ENCODE measurements around the gene NOL12.
A peak's percentile ranks its signal among the peaks of the same experiment; 100 is the strongest.

NOL12 gene

DNA sequence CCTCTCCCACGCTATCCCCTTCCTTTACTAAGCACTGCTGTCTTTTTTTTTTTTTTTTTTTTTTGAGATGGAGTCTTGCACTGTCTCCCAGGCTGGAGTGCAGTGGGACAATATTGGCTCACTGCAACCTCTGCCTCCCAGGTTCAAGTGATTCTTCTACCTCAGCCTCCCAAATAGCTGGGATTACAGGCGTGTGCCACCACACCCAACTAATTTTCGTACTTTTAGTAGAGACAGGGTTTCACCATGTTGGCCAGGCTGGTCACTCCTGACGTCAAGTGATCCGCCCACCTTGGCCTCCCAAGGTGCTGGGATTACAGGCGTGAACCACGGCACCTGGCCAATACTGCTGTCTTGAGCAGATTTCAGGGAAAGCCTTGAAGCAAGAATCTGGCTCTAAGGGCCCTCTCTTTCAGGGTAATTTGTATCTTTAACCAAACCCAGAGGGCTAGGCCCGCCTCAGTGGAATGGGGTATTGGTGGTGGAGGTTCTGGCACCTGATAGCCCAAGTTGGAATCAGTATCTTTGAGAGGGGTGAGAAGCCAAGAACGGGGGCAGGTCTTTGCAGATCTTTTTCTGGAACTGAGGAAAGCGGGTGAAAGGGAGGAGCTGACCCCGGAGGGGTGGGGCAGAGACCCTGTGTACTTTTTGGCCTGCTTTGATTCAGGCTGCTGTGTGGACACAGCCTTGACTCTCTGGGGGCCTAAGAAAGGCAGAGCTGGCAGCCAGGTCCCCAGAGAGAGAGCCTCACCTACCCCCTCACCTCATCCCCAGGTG, 47.7 kb downstream of the NOL12 start:
- H3K9me3 Mint-ChIP-seq (ENCODE audit: low read depth): no peaks in the 10 kb centered on the region
- no peaks in the 10 kb centered on the region for H3K4me1 Mint-ChIP-seq (ENCODE audit: low read depth)
- peaks cover 2% of the 10 kb centered on the region for H3K27me3 Mint-ChIP-seq
- H3K27ac Mint-ChIP-seq: no peak overlapping the region
- peaks cover 5% of the 10 kb centered on the region for H3K36me3 Mint-ChIP-seq
- H3K4me3 Mint-ChIP-seq: no peak overlapping the region

DNA sequence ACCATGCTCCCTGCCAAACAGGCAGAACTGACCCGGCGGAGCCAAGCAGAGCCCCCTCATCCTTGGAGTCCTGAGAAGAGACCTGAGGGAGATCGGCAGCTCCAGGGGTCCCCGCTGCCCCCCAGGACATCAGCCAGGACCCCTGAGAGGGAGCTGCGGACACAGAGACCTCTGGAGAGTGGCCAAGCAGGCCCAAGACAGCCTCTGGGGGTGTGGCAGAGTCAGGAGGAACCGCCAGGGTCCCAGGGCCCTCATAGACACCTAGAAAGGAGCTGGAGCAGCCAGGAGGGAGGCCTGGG, 48.2 kb downstream of the NOL12 start:
- Mint-ChIP-seq H3K27me3 (peaks cover 2% of the 10 kb centered on the region), H3K27ac (no peak overlapping the region), H3K4me1 (ENCODE audit: low read depth) (no peaks in the 10 kb centered on the region), H3K9me3 (ENCODE audit: low read depth) (no peaks in the 10 kb centered on the region), H3K4me3 (no peak overlapping the region), H3K36me3 (peaks cover 5% of the 10 kb centered on the region)

DNA sequence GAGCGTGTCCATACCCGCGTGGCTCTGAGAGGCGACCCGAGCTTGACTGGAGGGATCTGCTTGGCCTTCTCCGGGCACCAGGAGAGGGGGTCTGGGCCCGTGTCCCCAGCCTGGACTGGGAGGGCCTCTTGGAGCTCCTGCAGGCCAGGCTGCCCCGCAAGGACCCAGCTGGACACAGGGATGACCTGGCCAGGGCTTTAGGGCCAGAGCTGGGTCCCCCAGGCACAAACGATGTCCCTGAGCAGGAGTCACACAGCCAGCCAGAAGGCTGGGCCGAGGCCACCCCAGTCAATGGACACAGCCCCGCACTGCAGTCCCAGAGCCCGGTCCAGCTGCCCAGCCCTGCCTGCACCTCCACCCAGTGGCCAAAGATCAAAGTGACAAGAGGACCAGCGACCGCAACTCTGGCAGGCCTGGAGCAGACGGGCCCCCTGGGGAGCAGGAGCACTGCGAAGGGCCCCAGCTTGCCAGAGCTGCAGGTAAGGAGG, 48.9 kb downstream of the NOL12 start:
- Mint-ChIP-seq H3K36me3 (peaks cover 5% of the 10 kb centered on the region), H3K4me3 (no peak overlapping the region), H3K9me3 (ENCODE audit: low read depth) (no peaks in the 10 kb centered on the region), H3K4me1 (ENCODE audit: low read depth) (peaks cover 3% of the 10 kb centered on the region), H3K27ac (no peak overlapping the region), H3K27me3 (peaks cover 2% of the 10 kb centered on the region)

DNA sequence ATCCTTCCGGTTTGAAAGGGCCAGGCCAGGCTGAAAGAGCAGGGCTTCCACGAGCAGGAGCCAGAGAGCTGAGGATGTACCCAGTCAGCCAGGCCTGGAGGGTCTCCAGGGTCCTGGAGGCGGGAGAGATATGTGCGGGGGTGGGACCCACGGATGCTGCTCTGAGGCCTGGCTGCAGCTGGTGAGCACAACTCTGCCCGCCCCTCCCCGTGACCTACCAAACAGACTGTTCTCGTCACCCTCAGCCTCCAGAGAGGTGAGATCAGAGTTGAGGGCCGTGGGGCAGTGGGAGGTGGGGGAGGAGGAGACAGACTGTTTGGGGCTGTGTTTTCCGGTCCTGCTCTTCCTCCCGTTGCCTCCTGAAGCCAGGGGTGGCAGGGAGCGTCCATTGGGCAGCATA, 52.9 kb downstream of the NOL12 start:
- no peak overlapping the region for H3K27ac Mint-ChIP-seq

DNA sequence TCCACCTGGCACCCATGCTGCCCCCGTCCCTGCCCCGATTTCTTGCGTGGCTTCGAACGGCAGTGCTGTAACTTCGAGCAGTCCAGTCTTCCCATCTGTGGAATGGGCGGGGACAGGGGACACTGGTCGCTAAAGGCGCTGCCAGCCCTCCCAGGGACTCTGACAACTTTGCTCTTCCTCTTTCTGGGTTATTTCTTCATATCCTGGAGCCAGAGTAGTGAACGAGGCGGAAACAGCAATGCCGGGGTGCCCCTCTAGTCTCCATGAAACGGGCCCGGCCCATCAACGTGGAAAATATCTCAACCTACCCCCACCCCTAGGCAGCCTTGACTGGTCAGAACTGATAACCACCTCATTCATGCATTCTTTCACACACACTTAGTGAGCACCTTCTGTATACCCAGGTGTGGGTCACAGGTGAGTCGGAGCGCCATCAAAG, 53.5 kb downstream of the NOL12 start:
- peaks cover 5% of the 10 kb centered on the region for H3K36me3 Mint-ChIP-seq
- peaks cover 9% of the 10 kb centered on the region for H3K4me1 Mint-ChIP-seq (ENCODE audit: low read depth)
- no peak overlapping the region for H3K4me3 Mint-ChIP-seq
- peaks cover 2% of the 10 kb centered on the region for H3K27me3 Mint-ChIP-seq
- no peaks in the 10 kb centered on the region for H3K9me3 Mint-ChIP-seq (ENCODE audit: low read depth)
- H3K27ac Mint-ChIP-seq: no peak overlapping the region

More for the DNA sequence above, 52.9 kb downstream of the NOL12 start:
- H3K36me3 Mint-ChIP-seq: peaks cover 5% of the 10 kb centered on the region
- H3K4me1 Mint-ChIP-seq (ENCODE audit: low read depth): peaks cover 9% of the 10 kb centered on the region
- H3K9me3 Mint-ChIP-seq (ENCODE audit: low read depth): no peaks in the 10 kb centered on the region
- H3K4me3 Mint-ChIP-seq: no peak overlapping the region
- H3K27me3 Mint-ChIP-seq: peaks cover 2% of the 10 kb centered on the region

GRCh38 chr22:37740455-37741311, 54.5 kb downstream of the NOL12 start:
- H3K9me3 Mint-ChIP-seq (ENCODE audit: low read depth): no peaks in the 10 kb centered on the region
- H3K4me1 Mint-ChIP-seq (ENCODE audit: low read depth): peaks cover 15% of the 10 kb centered on the region
- H3K27ac Mint-ChIP-seq: no peak overlapping the region
- H3K27me3 Mint-ChIP-seq: peaks cover 2% of the 10 kb centered on the region
- H3K4me3 Mint-ChIP-seq: peak overlapping the region; percentile 17
- peaks cover 5% of the 10 kb centered on the region for H3K36me3 Mint-ChIP-seq

- H3K27ac Mint-ChIP-seq: no peak overlapping the region
Observed at GRCh38 chr22:37741312-37741795, 55.2 kb downstream of the NOL12 start.

GRCh38 chr22:37742376-37743171, 56.4 kb downstream of the NOL12 start:
- Mint-ChIP-seq H3K4me1 (ENCODE audit: low read depth) (peaks cover 19% of the 10 kb centered on the region), H3K27me3 (peaks cover 2% of the 10 kb centered on the region), H3K4me3 (no peak overlapping the region), H3K36me3 (peaks cover 5% of the 10 kb centered on the region), H3K27ac (no peak overlapping the region), H3K9me3 (ENCODE audit: low read depth) (no peaks in the 10 kb centered on the region)

More at GRCh38 chr22:37741312-37741795, 55.2 kb downstream of the NOL12 start:
- peaks cover 2% of the 10 kb centered on the region for H3K27me3 Mint-ChIP-seq
- peaks cover 15% of the 10 kb centered on the region for H3K4me1 Mint-ChIP-seq (ENCODE audit: low read depth)
- H3K4me3 Mint-ChIP-seq: no peak overlapping the region
- peaks cover 5% of the 10 kb centered on the region for H3K36me3 Mint-ChIP-seq
- H3K9me3 Mint-ChIP-seq (ENCODE audit: low read depth): no peaks in the 10 kb centered on the region

All from activated naive CD8-positive, alpha-beta T cell (primary cell).